Measurements from ENCODE around the gene ACOT11. TPM values are rescaled to one million over a fixed set of nuclear protein-coding genes. Genes with fewer than 3 reads are reported as not detected.

The ACOT11 gene
- total and polyA plus RNA-seq, 10 of the 15 experiments (the other 5 are each of a cell fraction or from before 2014, with no cell fraction given), result 0.04 to 0.85 (median 0.39) TPM; not detected in 1

DNA sequence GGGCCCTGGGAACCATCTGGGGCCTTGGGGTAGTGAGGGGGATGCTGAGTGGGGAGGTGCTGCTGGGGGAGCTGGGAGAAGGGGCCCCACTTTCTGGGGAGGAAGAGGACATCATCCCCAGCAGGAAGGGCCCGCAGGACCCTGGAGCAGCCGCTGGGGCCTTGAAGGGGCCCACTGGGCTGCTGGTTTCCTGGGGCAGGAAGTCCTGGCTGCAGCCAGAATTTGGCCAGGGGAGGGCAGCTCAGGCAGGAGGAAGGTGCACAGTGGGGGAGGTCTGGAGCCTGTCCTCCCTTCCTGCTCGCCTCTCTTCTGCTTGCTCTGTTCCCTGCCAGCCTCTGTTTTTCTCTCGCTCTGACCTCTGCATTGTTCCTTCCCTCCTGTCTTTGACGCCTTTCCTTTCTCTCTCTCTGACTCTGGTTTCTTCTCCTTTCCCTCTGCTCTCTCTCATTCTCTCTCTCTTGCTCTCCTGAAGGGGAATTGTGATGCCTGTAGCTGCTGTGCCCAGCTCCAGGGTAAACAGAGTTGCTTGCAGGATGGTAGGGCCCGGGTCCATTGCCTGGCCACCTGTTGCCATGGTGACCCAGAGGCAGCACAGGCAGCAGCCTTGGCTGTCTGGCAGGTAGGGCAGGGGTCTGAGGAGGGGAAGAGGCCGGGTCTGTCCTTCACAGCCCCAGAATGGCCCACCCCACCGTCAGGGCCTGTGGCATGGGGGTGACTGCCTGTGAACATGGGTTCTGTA, 23.9 kb downstream of the ACOT11 start (continued):
- TF ChIP-seq, protein P1, sequence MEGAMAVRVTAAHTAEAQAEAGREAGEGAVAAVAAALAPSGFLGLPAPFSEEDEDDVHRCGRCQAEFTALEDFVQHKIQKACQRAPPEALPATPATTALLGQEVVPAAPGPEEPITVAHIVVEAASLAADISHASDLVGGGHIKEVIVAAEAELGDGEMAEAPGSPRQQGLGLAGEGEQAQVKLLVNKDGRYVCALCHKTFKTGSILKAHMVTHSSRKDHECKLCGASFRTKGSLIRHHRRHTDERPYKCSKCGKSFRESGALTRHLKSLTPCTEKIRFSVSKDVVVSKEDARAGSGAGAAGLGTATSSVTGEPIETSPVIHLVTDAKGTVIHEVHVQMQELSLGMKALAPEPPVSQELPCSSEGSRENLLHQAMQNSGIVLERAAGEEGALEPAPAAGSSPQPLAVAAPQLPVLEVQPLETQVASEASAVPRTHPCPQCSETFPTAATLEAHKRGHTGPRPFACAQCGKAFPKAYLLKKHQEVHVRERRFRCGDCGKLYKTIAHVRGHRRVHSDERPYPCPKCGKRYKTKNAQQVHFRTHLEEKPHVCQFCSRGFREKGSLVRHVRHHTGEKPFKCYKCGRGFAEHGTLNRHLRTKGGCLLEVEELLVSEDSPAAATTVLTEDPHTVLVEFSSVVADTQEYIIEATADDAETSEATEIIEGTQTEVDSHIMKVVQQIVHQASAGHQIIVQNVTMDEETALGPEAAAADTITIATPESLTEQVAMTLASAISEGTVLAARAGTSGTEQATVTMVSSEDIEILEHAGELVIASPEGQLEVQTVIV (IDR thresholded peaks at IDR 0.05; ENCODE audit: borderline replicate concordance, partially characterized antibody), result no peak
- TF ChIP-seq MTA3 (IDR thresholded peaks at IDR 0.05; ENCODE audit: borderline replicate concordance, low read length) (no peak), GABPA (IDR thresholded peaks at IDR 0.05; ENCODE audit: low read depth) (no peak)

DNA sequence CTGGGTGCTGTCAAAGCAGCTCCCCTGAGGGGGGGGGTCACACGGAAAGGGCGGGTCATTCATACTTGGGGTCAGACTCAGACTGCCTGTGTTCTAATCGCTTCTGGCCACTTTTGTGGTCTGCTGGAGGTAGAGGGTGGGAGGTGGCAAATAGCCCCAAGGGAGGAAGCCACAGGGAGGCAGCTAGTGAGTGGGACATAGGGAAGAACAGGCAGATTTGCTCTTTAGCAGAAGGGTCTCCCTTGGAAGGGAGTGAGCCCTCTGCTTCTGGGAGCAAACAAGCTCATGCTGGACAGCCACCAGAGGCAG, 24.5 kb downstream of the ACOT11 start:
- Histone ChIP-seq H3K27ac (ENCODE audit: control insufficient read depth, insufficient read depth) (no peak overlapping the region), H3K79me2 (ENCODE audit: control insufficient read depth, insufficient read depth, low read length) (no peaks in the 10 kb centered on the region), H3K4me1 (ENCODE audit: control insufficient read depth, insufficient read depth, low read length) (no peaks in the 10 kb centered on the region; the same call in 1 of the 2 replicates), H3K4me3 (no peak overlapping the region), H3K36me3 (ENCODE audit: control insufficient read depth in 2 of 2, insufficient read depth in 2 of 2, low read length in 1 of 2) (no peaks in the 10 kb centered on the region), H3K9me3 (replicated peaks; ENCODE audit: control insufficient read depth, insufficient read depth, low read length) (no peaks in the 10 kb centered on the region), H4K20me1 (ENCODE audit: control insufficient read depth, insufficient read depth) (no peaks in the 10 kb centered on the region), H3K27me3 (replicated peaks in 1 of 2; ENCODE audit: control insufficient read depth in 2 of 2, insufficient read depth in 2 of 2, low read length in 1 of 2) (no peaks in the 10 kb centered on the region), H3K4me2 (ENCODE audit: control insufficient read depth, insufficient read depth) (no peak overlapping the region), H3K9ac (ENCODE audit: control insufficient read depth, insufficient read depth, low read length) (no peak overlapping the region), H2AFZ (ENCODE audit: control insufficient read depth, low read depth, low read length) (no peak overlapping the region)
- RAD21 ChIA-PET (ENCODE audit: unreplicated experiment), result interaction anchor here (0.9 kb wide), 1 partner anchor 451 kb away, joined by 3 read pairs; no protein-coding TSS in a partner anchor
- CTCF ChIA-PET, result no interaction called here
- BruUV-seq (replicated peaks), result no TSS peak
- TF ChIP-seq MEF2B (IDR thresholded peaks at IDR 0.05; ENCODE audit: partially characterized antibody, poor library complexity, severe bottlenecking), result no peak
- TF ChIP-seq NFIC (IDR thresholded peaks at IDR 0.05; ENCODE audit: low read depth, low read length), result no peak
- TF ChIP-seq TCF7 (IDR thresholded peaks at IDR 0.05; ENCODE audit: borderline replicate concordance), result no peak
- TF ChIP-seq PAX8 (IDR thresholded peaks at IDR 0.05), result no peak
- TF ChIP-seq ETV6 (conservative IDR thresholded peaks at IDR 0.05 in 1 of 2, IDR thresholded peaks at IDR 0.05 in 1 of 2; ENCODE audit: borderline replicate concordance in 1 of 2, low read depth in 1 of 2), result no peak
- no peak for TF ChIP-seq GABPA (IDR thresholded peaks at IDR 0.05; ENCODE audit: low read depth)
- no peak for TF ChIP-seq DPF2 (IDR thresholded peaks at IDR 0.05)
- no peak for TF ChIP-seq HDGF (IDR thresholded peaks at IDR 0.05)
- no peak for TF ChIP-seq RB1 (IDR thresholded peaks at IDR 0.05; ENCODE audit: borderline replicate concordance)
- TF ChIP-seq, protein P2, sequence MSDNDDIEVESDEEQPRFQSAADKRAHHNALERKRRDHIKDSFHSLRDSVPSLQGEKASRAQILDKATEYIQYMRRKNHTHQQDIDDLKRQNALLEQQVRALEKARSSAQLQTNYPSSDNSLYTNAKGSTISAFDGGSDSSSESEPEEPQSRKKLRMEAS (IDR thresholded peaks at IDR 0.05; ENCODE audit: low read depth, low read length), result no peak
- no peak for TF ChIP-seq EZH2 (IDR thresholded peaks at IDR 0.05; ENCODE audit: borderline replicate concordance, control insufficient read depth, low read depth, low read length)
- TF ChIP-seq SMAD1 (IDR thresholded peaks at IDR 0.05; ENCODE audit: low read depth, partially characterized antibody), result no peak
- no peak for TF ChIP-seq RELA (IDR thresholded peaks at IDR 0.05; ENCODE audit: borderline replicate concordance, partially characterized antibody)
- TF ChIP-seq, protein P3, sequence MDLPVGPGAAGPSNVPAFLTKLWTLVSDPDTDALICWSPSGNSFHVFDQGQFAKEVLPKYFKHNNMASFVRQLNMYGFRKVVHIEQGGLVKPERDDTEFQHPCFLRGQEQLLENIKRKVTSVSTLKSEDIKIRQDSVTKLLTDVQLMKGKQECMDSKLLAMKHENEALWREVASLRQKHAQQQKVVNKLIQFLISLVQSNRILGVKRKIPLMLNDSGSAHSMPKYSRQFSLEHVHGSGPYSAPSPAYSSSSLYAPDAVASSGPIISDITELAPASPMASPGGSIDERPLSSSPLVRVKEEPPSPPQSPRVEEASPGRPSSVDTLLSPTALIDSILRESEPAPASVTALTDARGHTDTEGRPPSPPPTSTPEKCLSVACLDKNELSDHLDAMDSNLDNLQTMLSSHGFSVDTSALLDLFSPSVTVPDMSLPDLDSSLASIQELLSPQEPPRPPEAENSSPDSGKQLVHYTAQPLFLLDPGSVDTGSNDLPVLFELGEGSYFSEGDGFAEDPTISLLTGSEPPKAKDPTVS (IDR thresholded peaks at IDR 0.05; ENCODE audit: low read depth, low read length), result no peak
- TF ChIP-seq CHD2 (IDR thresholded peaks at IDR 0.05; ENCODE audit: borderline replicate concordance, low read depth, low read length), result no peak
- DNase-seq (ENCODE audit: low read depth, low spot score), result no peak
- intact Hi-C loops (cut with micrococcal nuclease; ENCODE audit: unreplicated experiment) (no loop called here), in situ Hi-C loops (cut with MboI) (no loop called here)
- no peak for FAIRE-seq
- SMC1A ChIA-PET (ENCODE audit: uncharacterized antibody, unreplicated experiment), result no interaction called here
- POLR2A ChIA-PET, result no interaction called here
- WGBS (ENCODE audit: insufficient coverage, insufficient replicate concordance, low lambda C conversion rate, missing lambda C conversion rate), result 10% methylated on average over 3 of the region's 3 CpGs
- ATAC-seq, result peak; percentile 15; the same call in 1 of the 3 replicates
